OCI-LY3 (cell line): ENCODE results near the gene PALMD.

ENCODE experiments used
- H2AFZ ChIP-seq: fragments of 200-600, 300-600 bp; shearing (Covaris generic); 2 replicates; pipeline ENCODE4 v1.6.0; 2014; ENCODE audit warnings: antibody characterized with exemption, low read depth, low read length
- H3K27ac ChIP-seq: fragments of 200-600, 300-600 bp; sonication (generic); 2 replicates; pipeline ENCODE4 v1.5.1; 2014; ENCODE audit warnings: mild to moderate bottlenecking, low read length, moderate library complexity, mixed read lengths
- H3K27me3 ChIP-seq: fragments of 200-600, 300-600 bp; sonication (generic); 2 replicates; pipeline ENCODE4 v1.6.1; 2014; ENCODE audit warnings: low read depth, low read length, mixed read lengths
- H3K36me3 ChIP-seq: fragments of 200-600, 300-600 bp; sonication (generic); replicated peaks from 2 replicates; pipeline ENCODE3; 2014; ENCODE audit warnings: low read depth, low read length, mixed read lengths
- H3K4me1 ChIP-seq: fragments of 300-600, 200-600 bp; sonication (generic); 2 replicates; pipeline ENCODE4 v1.6.1; 2014; ENCODE audit warnings: low read length, mixed read lengths
- H3K4me2 ChIP-seq: fragments of 200-600, 300-600 bp; sonication (generic); 2 replicates; pipeline ENCODE4 v1.6.1; 2014; ENCODE audit warnings: low read length, mixed read lengths
- H3K4me3 ChIP-seq: fragments of 300-600, 200-600 bp; sonication (generic); 2 replicates; pipeline ENCODE4 v1.5.1; 2014; ENCODE audit warnings: antibody characterized with exemption, mild to moderate bottlenecking, low read length, moderate library complexity
- H3K79me2 ChIP-seq: fragments of 300-600, 200-600 bp; shearing (Covaris generic); 2 replicates; pipeline ENCODE4 v1.6.1; 2014; ENCODE audit warnings: mild to moderate bottlenecking, low read length, mixed read lengths
- H3K9ac ChIP-seq: fragments of 300-600, 200-600 bp; shearing (Covaris generic); 2 replicates; pipeline ENCODE4 v1.6.0; 2014; ENCODE audit warnings: mild to moderate bottlenecking, low read length, moderate library complexity
- H3K9me3 ChIP-seq: fragments of 200-600, 300-600 bp; shearing (Covaris generic); 2 replicates; pipeline ENCODE4 v1.6.1; 2014; ENCODE audit warnings: low read length, mixed read lengths; ENCODE audit not compliant: insufficient read depth
- H4K20me1 ChIP-seq: fragments of 200-600, 300-600 bp; sonication (generic); 2 replicates; pipeline ENCODE4 v1.6.1; 2016; ENCODE audit warnings: low read length, mixed read lengths; ENCODE audit not compliant: insufficient read depth
- EZH2phosphoT487 ChIP-seq: fragments of 200-600 bp; shearing (Covaris generic); IDR thresholded peaks from 2 replicates; pipeline ENCODE4 v1.6.1; 2018; ENCODE audit warnings: antibody characterized with exemption, mixed run types, low read depth
- TF ChIP-seq, protein P1 (sequence below): fragments of 200-600, 300-600 bp; sonication (generic); IDR thresholded peaks from 2 replicates; pipeline ENCODE4 v1.5.1; 2014; ENCODE audit warnings: antibody characterized with exemption, low read length, low read depth

The PALMD gene

DNA sequence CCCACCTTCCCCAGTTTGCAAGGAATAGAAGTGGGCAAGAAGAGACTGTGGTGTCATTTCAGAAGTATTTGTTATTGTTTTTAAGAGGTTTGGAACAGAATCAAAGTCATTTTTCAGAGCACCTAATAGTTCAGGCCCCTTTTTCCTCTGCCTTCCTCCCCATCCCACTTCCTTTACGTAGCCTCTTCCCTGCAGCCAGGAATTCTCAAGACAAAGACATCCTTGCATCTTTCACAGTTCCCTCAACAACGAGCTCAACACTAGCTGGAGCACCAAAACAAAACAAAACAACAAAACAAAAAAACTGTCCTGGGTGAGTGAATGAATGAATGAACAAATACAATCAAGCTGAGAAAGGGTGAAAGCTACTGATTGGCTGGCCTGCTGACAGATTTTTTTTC is 7.0 kb downstream of the PALMD start:
- no peaks in the 10 kb centered on the region for H3K36me3 ChIP-seq
- no peaks in the 10 kb centered on the region for H3K79me2 ChIP-seq
- no peak overlapping the region for H3K27ac ChIP-seq
- H4K20me1 ChIP-seq, result no peaks in the 10 kb centered on the region
- no peak overlapping the region for H3K4me2 ChIP-seq
- no peaks in the 10 kb centered on the region for H3K27me3 ChIP-seq
- H3K9me3 ChIP-seq, result no peaks in the 10 kb centered on the region
- H3K9ac ChIP-seq, result no peak overlapping the region
- H3K4me3 ChIP-seq, result no peak overlapping the region
- no peak for TF ChIP-seq EZH2phosphoT487
- TF ChIP-seq, protein P1, sequence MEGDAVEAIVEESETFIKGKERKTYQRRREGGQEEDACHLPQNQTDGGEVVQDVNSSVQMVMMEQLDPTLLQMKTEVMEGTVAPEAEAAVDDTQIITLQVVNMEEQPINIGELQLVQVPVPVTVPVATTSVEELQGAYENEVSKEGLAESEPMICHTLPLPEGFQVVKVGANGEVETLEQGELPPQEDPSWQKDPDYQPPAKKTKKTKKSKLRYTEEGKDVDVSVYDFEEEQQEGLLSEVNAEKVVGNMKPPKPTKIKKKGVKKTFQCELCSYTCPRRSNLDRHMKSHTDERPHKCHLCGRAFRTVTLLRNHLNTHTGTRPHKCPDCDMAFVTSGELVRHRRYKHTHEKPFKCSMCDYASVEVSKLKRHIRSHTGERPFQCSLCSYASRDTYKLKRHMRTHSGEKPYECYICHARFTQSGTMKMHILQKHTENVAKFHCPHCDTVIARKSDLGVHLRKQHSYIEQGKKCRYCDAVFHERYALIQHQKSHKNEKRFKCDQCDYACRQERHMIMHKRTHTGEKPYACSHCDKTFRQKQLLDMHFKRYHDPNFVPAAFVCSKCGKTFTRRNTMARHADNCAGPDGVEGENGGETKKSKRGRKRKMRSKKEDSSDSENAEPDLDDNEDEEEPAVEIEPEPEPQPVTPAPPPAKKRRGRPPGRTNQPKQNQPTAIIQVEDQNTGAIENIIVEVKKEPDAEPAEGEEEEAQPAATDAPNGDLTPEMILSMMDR, result no peak
- H3K4me1 ChIP-seq, result no peaks in the 10 kb centered on the region
- no peak overlapping the region for H2AFZ ChIP-seq

DNA sequence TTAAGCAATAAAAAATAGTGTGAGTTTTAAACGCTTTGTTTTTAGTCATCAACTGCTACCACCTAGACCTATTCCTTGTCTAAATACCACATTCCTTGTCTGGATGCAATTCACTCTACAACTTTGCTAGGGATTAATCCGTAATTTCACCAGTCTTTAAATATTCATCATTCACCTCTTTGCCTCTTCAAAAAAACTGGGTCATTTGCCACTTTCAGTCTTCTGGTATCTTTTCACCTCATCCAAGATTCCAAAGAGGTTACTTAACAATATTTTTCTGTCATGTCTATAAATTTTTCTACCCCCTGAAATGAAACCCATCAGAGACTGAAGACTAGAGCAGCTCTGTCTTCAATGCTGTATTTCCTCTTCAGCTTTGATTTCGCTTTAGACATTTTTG is 9.5 kb downstream of the PALMD start:
- TF ChIP-seq, protein P1, result no peak
- TF ChIP-seq EZH2phosphoT487, result no peak
- H3K4me2 ChIP-seq, result no peak overlapping the region
- no peak overlapping the region for H2AFZ ChIP-seq
- no peaks in the 10 kb centered on the region for H3K79me2 ChIP-seq
- H3K9ac ChIP-seq, result no peak overlapping the region
- H4K20me1 ChIP-seq, result no peaks in the 10 kb centered on the region
- H3K9me3 ChIP-seq, result no peaks in the 10 kb centered on the region
- H3K4me3 ChIP-seq, result no peak overlapping the region
- H3K36me3 ChIP-seq, result no peaks in the 10 kb centered on the region
- no peaks in the 10 kb centered on the region for H3K4me1 ChIP-seq
- no peak overlapping the region for H3K27ac ChIP-seq
- no peaks in the 10 kb centered on the region for H3K27me3 ChIP-seq

DNA sequence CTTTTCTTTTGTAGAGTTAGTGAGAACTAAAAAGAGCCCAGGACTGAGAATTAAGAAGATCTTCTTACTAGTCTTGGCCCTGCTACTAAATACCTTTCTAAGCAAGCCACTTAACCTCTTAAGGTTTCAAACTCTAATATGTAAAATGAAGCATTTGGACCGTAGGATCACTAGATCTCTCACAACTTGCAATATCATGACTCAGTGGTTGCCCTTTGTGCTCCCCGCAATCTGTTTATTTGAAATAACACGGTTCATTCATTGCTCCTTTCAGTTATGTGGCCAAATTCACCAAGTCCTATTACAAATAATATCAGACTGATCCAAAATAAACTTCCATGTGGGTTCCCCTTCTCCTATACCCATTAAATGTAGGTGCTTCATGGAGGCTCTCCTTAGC is 10.8 kb downstream of the PALMD start:
- H2AFZ ChIP-seq, result no peak overlapping the region
- no peak overlapping the region for H3K4me3 ChIP-seq
- no peak overlapping the region for H3K4me2 ChIP-seq
- no peaks in the 10 kb centered on the region for H3K4me1 ChIP-seq
- H3K27ac ChIP-seq, result no peak overlapping the region
- no peak overlapping the region for H3K9ac ChIP-seq
- no peaks in the 10 kb centered on the region for H3K9me3 ChIP-seq
- no peaks in the 10 kb centered on the region for H3K27me3 ChIP-seq
- no peaks in the 10 kb centered on the region for H3K79me2 ChIP-seq
- no peak for TF ChIP-seq EZH2phosphoT487
- TF ChIP-seq, protein P1, result no peak
- no peaks in the 10 kb centered on the region for H3K36me3 ChIP-seq
- H4K20me1 ChIP-seq, result no peaks in the 10 kb centered on the region

DNA sequence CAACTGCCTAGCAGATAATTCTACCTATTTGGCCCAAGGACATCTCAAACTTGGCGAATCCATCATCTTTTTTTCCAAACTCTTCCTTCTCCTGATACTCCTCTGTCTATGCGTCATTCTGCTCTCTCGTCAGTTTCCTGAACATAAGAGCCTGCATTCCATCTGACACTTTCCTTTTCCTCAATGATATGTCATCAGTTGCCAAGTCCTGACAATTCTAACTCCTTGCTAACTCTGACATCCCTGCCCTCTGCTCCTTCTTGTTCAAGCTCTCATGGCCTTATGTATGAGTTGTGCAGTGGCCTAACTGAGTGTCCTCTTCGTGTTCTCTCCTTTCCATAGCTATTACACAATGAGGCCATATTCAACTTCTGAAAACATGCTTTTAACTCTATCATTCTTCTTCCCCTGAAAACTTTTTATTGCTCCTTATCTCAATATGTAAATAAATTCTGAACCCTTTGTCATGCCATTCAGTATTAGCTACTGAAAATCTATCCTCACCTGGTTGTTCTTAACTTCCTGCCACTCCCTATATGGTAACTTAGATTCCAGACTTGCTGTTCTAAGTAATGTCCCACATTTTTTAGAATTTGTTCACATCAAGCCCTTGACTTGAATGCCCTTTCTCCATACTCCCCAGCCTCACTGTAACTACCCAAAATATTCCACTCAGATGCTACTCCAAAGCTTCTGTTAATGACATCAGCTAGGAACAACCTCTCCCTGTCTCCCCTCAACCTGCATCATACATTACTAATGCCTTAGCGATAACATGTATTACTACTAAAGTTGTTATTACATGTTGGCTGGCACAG is 11.5 kb downstream of the PALMD start:
- no peak overlapping the region for H3K4me3 ChIP-seq
- no peaks in the 10 kb centered on the region for H3K36me3 ChIP-seq
- H3K27ac ChIP-seq, result no peak overlapping the region
- H3K27me3 ChIP-seq, result no peaks in the 10 kb centered on the region
- H3K9me3 ChIP-seq, result no peaks in the 10 kb centered on the region
- no peak for TF ChIP-seq EZH2phosphoT487
- TF ChIP-seq, protein P1, result no peak
- no peaks in the 10 kb centered on the region for H4K20me1 ChIP-seq
- H3K4me2 ChIP-seq, result no peak overlapping the region
- H3K79me2 ChIP-seq, result no peaks in the 10 kb centered on the region
- H3K9ac ChIP-seq, result no peak overlapping the region
- H2AFZ ChIP-seq, result no peak overlapping the region
- H3K4me1 ChIP-seq, result no peaks in the 10 kb centered on the region
